ENCODE data around the gene MYH7.

- TF ChIP-seq EZH2 (IDR thresholded peaks at IDR 0.05; ENCODE audit: low read length): no peak
- TF ChIP-seq, protein P1, sequence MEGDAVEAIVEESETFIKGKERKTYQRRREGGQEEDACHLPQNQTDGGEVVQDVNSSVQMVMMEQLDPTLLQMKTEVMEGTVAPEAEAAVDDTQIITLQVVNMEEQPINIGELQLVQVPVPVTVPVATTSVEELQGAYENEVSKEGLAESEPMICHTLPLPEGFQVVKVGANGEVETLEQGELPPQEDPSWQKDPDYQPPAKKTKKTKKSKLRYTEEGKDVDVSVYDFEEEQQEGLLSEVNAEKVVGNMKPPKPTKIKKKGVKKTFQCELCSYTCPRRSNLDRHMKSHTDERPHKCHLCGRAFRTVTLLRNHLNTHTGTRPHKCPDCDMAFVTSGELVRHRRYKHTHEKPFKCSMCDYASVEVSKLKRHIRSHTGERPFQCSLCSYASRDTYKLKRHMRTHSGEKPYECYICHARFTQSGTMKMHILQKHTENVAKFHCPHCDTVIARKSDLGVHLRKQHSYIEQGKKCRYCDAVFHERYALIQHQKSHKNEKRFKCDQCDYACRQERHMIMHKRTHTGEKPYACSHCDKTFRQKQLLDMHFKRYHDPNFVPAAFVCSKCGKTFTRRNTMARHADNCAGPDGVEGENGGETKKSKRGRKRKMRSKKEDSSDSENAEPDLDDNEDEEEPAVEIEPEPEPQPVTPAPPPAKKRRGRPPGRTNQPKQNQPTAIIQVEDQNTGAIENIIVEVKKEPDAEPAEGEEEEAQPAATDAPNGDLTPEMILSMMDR (optimal IDR thresholded peaks at IDR 0.05 in 1 of 3, IDR thresholded peaks at IDR 0.05 in 1 of 3, conservative IDR thresholded peaks at IDR 0.05 in 1 of 3; ENCODE audit: extremely low read depth in 1 of 3, insufficient read depth in 2 of 3, low read length in 3 of 3): no peak
These were observed 34.2 kb downstream of the MYH7 start for GRCh38 chr14:23401291-23401690.
